H1 (cell line): ENCODE data around the gene GALNTL6. TPM values are rescaled to one million over a fixed set of nuclear protein-coding genes. Genes with fewer than 3 reads are reported as not detected.

Source experiments
- CTCF ChIA-PET: fragments of 300-600 bp; sonication (Branson Sonifier 250); formaldehyde crosslinking; loops from one replicate; lab custom pipeline; 2021; ENCODE audit not compliant: partially characterized antibody; lab: Charles Lee
- POLR2A ChIA-PET: fragments of 300-600 bp; sonication (Branson Sonifier 250); formaldehyde crosslinking; loops from one replicate; lab custom pipeline; 2021; ENCODE audit warnings: inconsistent platforms; ENCODE audit not compliant: partially characterized antibody; lab: Charles Lee
- DNase-seq, 2 experiments: peaks; one replicate each; pipeline versions ENCODE4 v3.0.0 to v3.0.0-alpha.2; 2010 to 2022; ENCODE audit warnings: low spot score in 2 of 2, low read depth in 1 of 2, mixed read lengths in 1 of 2
- FAIRE-seq: peaks from 2 replicates; lab custom pipeline; 2011; peaks lifted over from hg19 to GRCh38; lab: Jason Lieb, UNC
- H2AFZ ChIP-seq: 2 replicates; pipeline ENCODE4 v1.8.1; 2012; ENCODE audit warnings: low read length, inconsistent platforms
- H2AK5ac ChIP-seq: 2 replicates; pipeline ENCODE4 v1.6.1; 2013; ENCODE audit warnings: low read depth, low read length
- H2BK120ac ChIP-seq: replicated peaks from 2 replicates; pipeline ENCODE3; 2013; ENCODE audit warnings: low read depth, low read length, inconsistent platforms
- H2BK12ac ChIP-seq: 2 replicates; pipeline ENCODE4 v1.6.1; 2013; ENCODE audit warnings: low read depth, low read length
- H2BK15ac ChIP-seq: 2 replicates; pipeline ENCODE4 v1.6.1; 2013; ENCODE audit warnings: low read length
- H2BK20ac ChIP-seq: 2 replicates; pipeline ENCODE4 v1.6.1; 2013; ENCODE audit warnings: low read length
- H2BK5ac ChIP-seq: 2 replicates; pipeline ENCODE4 v1.6.1; 2013; ENCODE audit warnings: low read depth, low read length
- H3K14ac ChIP-seq: 2 replicates; pipeline ENCODE4 v1.6.1; 2013; ENCODE audit warnings: inconsistent platforms; ENCODE audit not compliant: insufficient read length
- H3K18ac ChIP-seq: 2 replicates; pipeline ENCODE4 v1.6.1; 2013; ENCODE audit warnings: low read length; ENCODE audit errors: extremely low read depth
- H3K23ac ChIP-seq: 2 replicates; pipeline ENCODE4 v1.6.1; 2013; ENCODE audit warnings: inconsistent platforms; ENCODE audit not compliant: insufficient read length
- H3K23me2 ChIP-seq: 2 replicates; pipeline ENCODE4 v1.6.1; 2013; ENCODE audit warnings: low read depth, low read length
- H3K27ac ChIP-seq: 2 replicates; pipeline ENCODE4 v1.6.1; 2011; ENCODE audit warnings: low read depth, low read length, inconsistent platforms
- H3K27me3 ChIP-seq, 4 experiments: replicated peaks in 1 of 4; 1 replicate in 1 of 4; 2 replicates in 3 of 4; pipeline versions ENCODE4 v1.6.1 to v1.8.1; 2011 to 2013; ENCODE audit warnings: low read length in 3 of 4, mild to moderate bottlenecking in 3 of 4, inconsistent platforms in 2 of 4, mixed read lengths in 2 of 4, moderate library complexity in 1 of 4; ENCODE audit not compliant: control insufficient read depth in 3 of 4, insufficient read depth in 3 of 4; ENCODE audit errors: extremely low read depth in 1 of 4
- H3K36me3 ChIP-seq, 4 experiments: 2 replicates each; pipeline versions ENCODE4 v1.6.1 to v1.8.1; 2011 to 2013; ENCODE audit warnings: mild to moderate bottlenecking in 4 of 4, low read length in 3 of 4, moderate library complexity in 2 of 4, control low read depth in 1 of 4, inconsistent platforms in 1 of 4; ENCODE audit not compliant: insufficient read depth in 4 of 4, control insufficient read depth in 2 of 4
- H3K4ac ChIP-seq: replicated peaks from 2 replicates; pipeline ENCODE3; 2013; ENCODE audit warnings: low read length, low read depth, mixed read lengths, inconsistent platforms; ENCODE audit not compliant: insufficient read length
- H3K4me1 ChIP-seq, 4 experiments: replicated peaks in 1 of 4; 1 replicate in 1 of 4; 2 replicates in 3 of 4; pipeline versions ENCODE4 v1.6.1 to v1.8.1; 2011 to 2013; ENCODE audit warnings: low read length in 3 of 4, inconsistent platforms in 2 of 4, mixed read lengths in 1 of 4; ENCODE audit not compliant: insufficient read depth in 4 of 4, control insufficient read depth in 3 of 4
- H3K4me2 ChIP-seq, 2 experiments: 2 replicates each; pipeline versions ENCODE4 v1.6.1 to v1.8.1; 2011 to 2013; ENCODE audit warnings: low read depth in 2 of 2, low read length in 2 of 2, control low read depth in 1 of 2, inconsistent platforms in 1 of 2, mild to moderate bottlenecking in 1 of 2; ENCODE audit not compliant: insufficient read depth in 1 of 2
- H3K4me3 ChIP-seq, 4 experiments: fragments of 200-600, 300-600 bp in 1 of 4; sonication (generic), shearing (Covaris generic), sonication (Bioruptor Twin) in 1 of 4; 2 replicates each; pipeline versions ENCODE4 v1.5.1 to v1.8.1; 2011 to 2016; ENCODE audit warnings: low read length in 4 of 4, low read depth in 3 of 4, control low read depth in 2 of 4, inconsistent platforms in 2 of 4, mild to moderate bottlenecking in 2 of 4, mixed read lengths in 1 of 4, moderate library complexity in 1 of 4; ENCODE audit not compliant: insufficient read depth in 2 of 4; ENCODE audit errors: extremely low read depth in 1 of 4
- H3K56ac ChIP-seq: replicated peaks from 2 replicates; pipeline ENCODE3; 2013; ENCODE audit warnings: low read depth, mild to moderate bottlenecking, mixed read lengths, low read length, inconsistent platforms; ENCODE audit not compliant: insufficient read length
- H3K79me1 ChIP-seq: 2 replicates; pipeline ENCODE4 v1.6.1; 2013; ENCODE audit warnings: low read depth, low read length, control low read depth
- H3K79me2 ChIP-seq, 2 experiments: 2 replicates each; pipeline versions ENCODE4 v1.6.1 to v1.8.1; 2012 to 2013; ENCODE audit warnings: low read length in 2 of 2, mild to moderate bottlenecking in 2 of 2, inconsistent platforms in 1 of 2; ENCODE audit not compliant: insufficient read depth in 2 of 2, control insufficient read depth in 1 of 2
- H3K9ac ChIP-seq, 4 experiments: replicated peaks in 1 of 4; 1 replicate in 1 of 4; 2 replicates in 3 of 4; pipeline versions ENCODE4 v1.6.1 to v1.8.1; 2011 to 2013; ENCODE audit warnings: low read depth in 3 of 4, low read length in 3 of 4, control low read depth in 2 of 4, mild to moderate bottlenecking in 2 of 4, moderate library complexity in 2 of 4, inconsistent platforms in 1 of 4; ENCODE audit errors: extremely low read depth in 1 of 4
- H3K9me3 ChIP-seq, 2 experiments: 2 replicates each; pipeline versions ENCODE4 v1.6.1 to v1.8.1; 2012 to 2013; ENCODE audit warnings: mild to moderate bottlenecking in 2 of 2, moderate library complexity in 2 of 2, control low read depth in 1 of 2, inconsistent platforms in 1 of 2, low read depth in 1 of 2, low read length in 1 of 2, mixed read lengths in 1 of 2; ENCODE audit not compliant: insufficient read depth in 2 of 2
- H4K20me1 ChIP-seq, 2 experiments: replicated peaks in 1 of 2; 2 replicates each; pipeline versions ENCODE3 to v1.8.1; 2011 to 2013; ENCODE audit warnings: inconsistent platforms in 2 of 2, low read length in 2 of 2, mild to moderate bottlenecking in 1 of 2; ENCODE audit not compliant: insufficient read depth in 2 of 2, control insufficient read depth in 1 of 2
- H4K5ac ChIP-seq: 2 replicates; pipeline ENCODE4 v1.6.1; 2013; ENCODE audit warnings: low read length, low read depth, mixed read lengths, inconsistent platforms; ENCODE audit not compliant: insufficient read length
- H4K8ac ChIP-seq: 2 replicates; pipeline ENCODE4 v1.8.0; 2013; ENCODE audit warnings: mild to moderate bottlenecking, moderate library complexity, low read length, inconsistent platforms; ENCODE audit not compliant: insufficient read depth; ENCODE audit errors: extremely low read depth
- H4K91ac ChIP-seq: replicated peaks from 2 replicates; pipeline ENCODE3; 2013; ENCODE audit warnings: low read length, mixed read lengths, inconsistent platforms; ENCODE audit not compliant: insufficient read length
- FOSL1 ChIP-seq: IDR thresholded peaks from 2 replicates; pipeline ENCODE4 v1.6.1; 2011; ENCODE audit warnings: mild to moderate bottlenecking, low read depth, low read length, moderate library complexity; ENCODE audit not compliant: insufficient read depth
- GABPA ChIP-seq: IDR thresholded peaks from 2 replicates; pipeline ENCODE4 v1.6.1; 2011; ENCODE audit warnings: mild to moderate bottlenecking, low read length, moderate library complexity, borderline replicate concordance; ENCODE audit not compliant: insufficient read depth
- GTF2F1 ChIP-seq: IDR thresholded peaks from 2 replicates; pipeline ENCODE4 v1.6.1; 2012; ENCODE audit warnings: low read depth, low read length, improper control_type of control experiment, borderline replicate concordance
- HDAC2 ChIP-seq, 2 experiments: fragments of 300-600 bp in 1 of 2; sonication (generic) in 1 of 2; IDR thresholded peaks; 2 replicates each; pipeline ENCODE4 v1.6.1; 2011 to 2012; ENCODE audit warnings: low read depth in 2 of 2, low read length in 2 of 2, mild to moderate bottlenecking in 2 of 2, moderate library complexity in 2 of 2, borderline replicate concordance in 1 of 2, inconsistent platforms in 1 of 2
- JUND ChIP-seq: IDR thresholded peaks from 2 replicates; pipeline ENCODE4 v1.6.1; 2011; ENCODE audit warnings: mild to moderate bottlenecking, improper control_type of control experiment, low read length
- KDM5A ChIP-seq: fragments of 200-600 bp; IDR thresholded peaks from 2 replicates; pipeline ENCODE4 v1.7.1; 2012; ENCODE audit warnings: mild to moderate bottlenecking, low read length, inconsistent platforms, mixed read lengths
- MAFK ChIP-seq: IDR thresholded peaks from 2 replicates; pipeline ENCODE4 v1.6.1; 2012; ENCODE audit warnings: low read depth, mild to moderate bottlenecking, improper control_type of control experiment, low read length
- POLR2A ChIP-seq, 2 experiments: IDR thresholded peaks; 1 replicate in 1 of 2; 2 replicates in 1 of 2; pipeline ENCODE4 v1.6.1; 2011; ENCODE audit warnings: low read depth in 2 of 2, low read length in 2 of 2, mild to moderate bottlenecking in 2 of 2; ENCODE audit errors: control extremely low read depth in 1 of 2
- POU5F1 ChIP-seq: IDR thresholded peaks from 2 replicates; pipeline ENCODE4 v1.6.1; 2011; ENCODE audit warnings: low read depth, mild to moderate bottlenecking, low read length, moderate library complexity
- RXRA ChIP-seq: IDR thresholded peaks from 2 replicates; pipeline ENCODE4 v1.6.1; 2011; ENCODE audit warnings: low read depth, mild to moderate bottlenecking, low read length, moderate library complexity; ENCODE audit not compliant: insufficient read depth
- TAF1 ChIP-seq: IDR thresholded peaks from 2 replicates; pipeline ENCODE4 v1.6.1; 2011; ENCODE audit warnings: mild to moderate bottlenecking, low read depth, low read length
- polyA plus RNA-seq, 7 experiments: library from polyadenylated mRNA; depleted of rRNA in 3 of 7; stranded (reverse) in 5 of 7; unstranded in 2 of 7; fragments of >200 nt in 5 of 7; fragments of 200-250 nt in 2 of 7; gene quantifications; 1 replicate in 5 of 7; 2 replicates in 1 of 7; 4 replicates in 1 of 7; pipeline versions ENCODE4 v1.2.1 to v1.2.3, GENCODE V29; 2011 to 2013; ENCODE audit warnings: missing spikeins in 2 of 7, mixed read lengths in 2 of 7
- total RNA-seq: library from RNA; stranded (reverse); fragmentation: NEBNext Ultra II Directional; extraction: Animal tissue kit (Norgen Biotek cat#: 25700); gene quantifications from 2 replicates; pipeline ENCODE4 v1.2.1, GENCODE V29; 2021
- TF ChIP-seq, protein P1 (sequence below), 3 experiments: IDR thresholded peaks; 1 replicate in 2 of 3; 2 replicates in 1 of 3; pipeline versions ENCODE4 v1.5.1 to v1.6.1; 2011; ENCODE audit warnings: low read length in 3 of 3, mild to moderate bottlenecking in 3 of 3, inconsistent platforms in 2 of 3, low read depth in 1 of 3, moderate library complexity in 1 of 3; ENCODE audit not compliant: insufficient read depth in 1 of 3; ENCODE audit errors: control extremely low read depth in 1 of 3

GALNTL6 gene
- total and polyA plus RNA-seq, 2 of the 8 experiments (the other 6 are each of a cell fraction or from before 2014, with no cell fraction given) = 0.03 to 0.32 TPM

- H3K9ac ChIP-seq = no peak overlapping the region
- H3K23ac ChIP-seq = no peak overlapping the region
- no peaks in the 10 kb centered on the region for H3K79me2 ChIP-seq
- H2BK12ac ChIP-seq = no peak overlapping the region
- H4K8ac ChIP-seq = no peak overlapping the region
- no peak overlapping the region for H2BK120ac ChIP-seq
- TF ChIP-seq JUND (no peak), HDAC2 (IDR thresholded peaks at IDR 0.05; ENCODE audit: borderline replicate concordance in 1 of 2, low read depth in 2 of 2, low read length in 2 of 2) (no peak), POU5F1 (no peak), POLR2A (IDR thresholded peaks at IDR 0.05; ENCODE audit: control extremely low read depth in 1 of 2, low read depth in 2 of 2, low read length in 2 of 2) (no peak), KDM5A (no peak), RXRA (no peak), FOSL1 (no peak), TAF1 (no peak), MAFK (no peak), GTF2F1 (no peak), GABPA (no peak)
- TF ChIP-seq, protein P1, sequence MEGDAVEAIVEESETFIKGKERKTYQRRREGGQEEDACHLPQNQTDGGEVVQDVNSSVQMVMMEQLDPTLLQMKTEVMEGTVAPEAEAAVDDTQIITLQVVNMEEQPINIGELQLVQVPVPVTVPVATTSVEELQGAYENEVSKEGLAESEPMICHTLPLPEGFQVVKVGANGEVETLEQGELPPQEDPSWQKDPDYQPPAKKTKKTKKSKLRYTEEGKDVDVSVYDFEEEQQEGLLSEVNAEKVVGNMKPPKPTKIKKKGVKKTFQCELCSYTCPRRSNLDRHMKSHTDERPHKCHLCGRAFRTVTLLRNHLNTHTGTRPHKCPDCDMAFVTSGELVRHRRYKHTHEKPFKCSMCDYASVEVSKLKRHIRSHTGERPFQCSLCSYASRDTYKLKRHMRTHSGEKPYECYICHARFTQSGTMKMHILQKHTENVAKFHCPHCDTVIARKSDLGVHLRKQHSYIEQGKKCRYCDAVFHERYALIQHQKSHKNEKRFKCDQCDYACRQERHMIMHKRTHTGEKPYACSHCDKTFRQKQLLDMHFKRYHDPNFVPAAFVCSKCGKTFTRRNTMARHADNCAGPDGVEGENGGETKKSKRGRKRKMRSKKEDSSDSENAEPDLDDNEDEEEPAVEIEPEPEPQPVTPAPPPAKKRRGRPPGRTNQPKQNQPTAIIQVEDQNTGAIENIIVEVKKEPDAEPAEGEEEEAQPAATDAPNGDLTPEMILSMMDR (IDR thresholded peaks at IDR 0.05; ENCODE audit: control extremely low read depth in 1 of 3, insufficient read depth in 1 of 3, low read depth in 1 of 3, low read length in 3 of 3) = no peak
- POLR2A ChIA-PET = interaction anchor here (1.5 kb wide), 1 partner anchor 11 kb away, joined by 4 read pairs; no protein-coding TSS in a partner anchor
- CTCF ChIA-PET = interaction anchor here (0.6 to 6.2 kb wide), 30 partner anchors 8 to 396 kb away, joined by 3 to 108 read pairs (median 4); partner anchors contain the start of gene GALNT7
- no peak overlapping the region for H3K4me2 ChIP-seq
- H3K56ac ChIP-seq = no peak overlapping the region
- no peak overlapping the region for H3K14ac ChIP-seq
- H4K5ac ChIP-seq = no peak overlapping the region
- H3K79me1 ChIP-seq = no peaks in the 10 kb centered on the region
- peaks cover 2 to 8% (median 4%) of the 10 kb centered on the region in 4 experiments; a peak in 4 of 7 replicates for H3K4me1 ChIP-seq
- no peak overlapping the region for H3K27ac ChIP-seq
- peaks cover 2% of the 10 kb centered on the region; the same call in 1 of the 2 replicates for H3K23me2 ChIP-seq
- H3K4ac ChIP-seq = no peak overlapping the region
- H2BK15ac ChIP-seq = no peak overlapping the region
- no peak for FAIRE-seq
- H3K9me3 ChIP-seq = no peaks in the 10 kb centered on the region
- DNase-seq = no peak
- H2BK20ac ChIP-seq = no peak overlapping the region
- H4K91ac ChIP-seq = no peak overlapping the region
- H3K27me3 ChIP-seq = no peaks in the 10 kb centered on the region
- H3K4me3 ChIP-seq = no peak overlapping the region
- H3K36me3 ChIP-seq = no peaks in the 10 kb centered on the region
- H2AFZ ChIP-seq = no peak overlapping the region
- no peak overlapping the region for H2AK5ac ChIP-seq
- H2BK5ac ChIP-seq = no peak overlapping the region
- no peaks in the 10 kb centered on the region for H4K20me1 ChIP-seq
- H3K18ac ChIP-seq = no peak overlapping the region
Measured at GRCh38 chr4:173024203-173024602, 1211.0 kb downstream of the GALNTL6 start.
